HT-29 (cell line): ENCODE measurements around the gene MGME1. TPM values are rescaled to one million over a fixed set of nuclear protein-coding genes. Genes with fewer than 3 reads are reported as not detected.
A peak's percentile ranks its signal among the peaks of the same experiment; 100 is the strongest.
"Not testable (repeated sequence)": the region's sequence is repeated elsewhere in the genome, so short reads cannot be mapped to it uniquely, and the experiment has no call there.

ENCODE experiments used
- DNase-seq: peaks from one replicate; pipeline ENCODE4 v3.0.0-alpha.2; 2015; ENCODE audit warnings: low spot score
- total RNA-seq: library from RNA; depleted of rRNA; stranded (reverse); fragments of >200 nt; shearing (Covaris generic); gene quantifications from 2 replicates; pipeline ENCODE4 v1.2.3, GENCODE V29; 2014

Gene MGME1
- total RNA-seq, 1 experiment from 2014 or later: 10.9 TPM

DNA sequence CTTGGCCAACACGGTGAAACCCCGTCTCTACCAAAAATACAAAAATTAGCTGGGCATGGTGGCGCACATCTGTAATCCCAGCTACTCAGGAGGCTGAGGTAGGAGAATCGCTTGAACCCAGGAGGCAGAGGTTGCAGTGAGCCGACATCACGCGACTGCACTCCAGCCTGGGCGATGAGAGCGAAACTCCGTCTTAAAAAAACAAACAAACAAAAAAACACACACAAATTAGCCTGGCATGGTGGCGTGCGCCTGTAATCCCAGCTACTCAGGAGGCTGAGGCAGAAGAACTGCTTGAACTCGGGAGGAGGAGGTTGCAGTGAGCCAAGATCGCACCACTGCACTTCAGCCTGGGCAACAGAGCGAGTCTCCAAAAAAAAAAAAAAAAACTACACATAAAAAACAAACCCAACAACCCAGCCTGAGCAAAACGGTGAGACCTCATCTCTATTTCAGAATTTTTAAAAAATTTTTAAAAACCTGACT, 8.4 kb upstream of the MGME1 start:
- DNase-seq: not testable (repeated sequence)

- no peak for DNase-seq
Observed at GRCh38 chr20:17960927-17961586, 7.8 kb upstream of the MGME1 start.

GRCh38 chr20:17961587-17961940, 7.3 kb upstream of the MGME1 start:
- DNase-seq: no peak

DNA sequence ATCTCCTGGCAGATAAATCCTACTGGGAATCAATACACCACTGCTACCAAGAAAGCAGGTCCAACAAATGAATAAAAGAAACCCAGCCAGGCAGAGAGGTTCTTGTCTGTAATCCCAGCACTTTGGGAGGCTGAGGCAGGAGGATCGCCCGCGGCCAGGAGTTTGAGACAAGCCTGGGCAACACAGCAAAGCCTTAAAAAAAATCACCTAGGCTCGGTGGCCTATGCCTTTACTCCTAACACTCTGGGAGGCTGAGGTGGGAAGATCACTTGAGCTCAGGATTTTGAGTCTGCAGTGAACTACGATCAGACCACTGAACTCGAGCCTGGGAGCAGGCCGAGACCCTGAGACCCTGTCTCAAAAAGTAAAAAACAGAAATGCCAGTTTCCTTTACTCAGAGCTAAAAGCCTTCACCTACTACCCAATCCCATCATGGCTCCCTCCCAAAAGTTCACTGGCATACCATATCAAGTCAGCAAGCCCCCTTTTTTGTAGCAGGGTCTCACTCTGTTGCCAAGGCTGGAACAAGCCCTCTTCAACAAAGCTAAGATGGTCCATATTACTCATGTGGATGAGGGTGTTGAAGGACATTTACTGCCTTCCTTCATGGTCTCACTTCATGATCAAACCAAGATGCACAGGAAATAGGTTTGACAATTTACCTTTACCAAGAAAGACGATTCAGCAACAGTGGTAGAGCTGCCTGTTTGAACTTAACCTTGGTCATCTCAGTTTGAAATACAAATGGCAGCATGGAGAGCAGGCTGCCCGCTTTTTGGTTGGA, 5.5 kb upstream of the MGME1 start:
- no peak for DNase-seq

- no peak for DNase-seq
Observed at GRCh38 chr20:17964073-17964472, 4.7 kb upstream of the MGME1 start.

GRCh38 chr20:17964632-17965031, 4.2 kb upstream of the MGME1 start:
- DNase-seq: no peak

GRCh38 chr20:17965042-17965697, 3.6 kb upstream of the MGME1 start:
- DNase-seq: no peak

DNA sequence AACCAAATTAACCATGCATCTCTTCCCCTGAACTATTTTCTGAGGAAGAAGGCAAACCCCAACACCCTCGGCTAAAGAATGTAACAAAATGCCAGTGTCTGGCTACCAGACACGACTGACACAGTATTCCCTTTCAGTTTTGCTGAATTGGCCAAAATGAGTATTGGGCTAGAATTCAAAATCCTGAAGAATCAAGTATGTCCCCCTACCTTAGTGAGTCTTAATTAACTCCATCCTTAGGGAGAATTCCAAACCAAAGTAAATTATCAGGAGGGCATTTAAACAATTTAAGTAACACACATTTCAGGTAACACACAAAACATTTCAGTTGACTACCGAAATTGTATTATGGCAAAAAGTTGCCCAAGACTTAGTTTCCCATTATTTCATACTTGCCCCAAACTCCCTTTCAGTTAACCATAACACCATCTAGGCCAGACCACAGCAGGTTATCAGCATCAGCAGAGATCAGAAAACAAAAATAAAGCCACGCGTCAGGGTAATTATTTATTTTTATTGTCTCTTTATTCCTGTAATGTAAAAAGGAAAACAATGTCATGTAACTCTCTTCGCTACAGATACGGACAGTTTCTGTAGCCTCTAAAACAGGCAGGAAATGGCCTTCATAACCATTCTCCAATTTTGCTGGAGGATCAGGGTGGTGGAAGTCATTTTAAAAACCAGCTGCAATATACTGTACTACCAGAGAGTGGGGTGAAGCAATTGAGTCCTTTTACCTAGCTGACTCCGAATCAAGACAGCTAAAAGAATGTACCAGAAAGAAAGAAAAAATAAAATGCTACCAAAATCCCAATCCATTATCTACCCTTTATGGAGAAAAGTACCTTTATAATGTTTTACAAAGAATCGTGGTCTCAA, 2.1 kb upstream of the MGME1 start:
- peak; percentile 58 for DNase-seq

DNA sequence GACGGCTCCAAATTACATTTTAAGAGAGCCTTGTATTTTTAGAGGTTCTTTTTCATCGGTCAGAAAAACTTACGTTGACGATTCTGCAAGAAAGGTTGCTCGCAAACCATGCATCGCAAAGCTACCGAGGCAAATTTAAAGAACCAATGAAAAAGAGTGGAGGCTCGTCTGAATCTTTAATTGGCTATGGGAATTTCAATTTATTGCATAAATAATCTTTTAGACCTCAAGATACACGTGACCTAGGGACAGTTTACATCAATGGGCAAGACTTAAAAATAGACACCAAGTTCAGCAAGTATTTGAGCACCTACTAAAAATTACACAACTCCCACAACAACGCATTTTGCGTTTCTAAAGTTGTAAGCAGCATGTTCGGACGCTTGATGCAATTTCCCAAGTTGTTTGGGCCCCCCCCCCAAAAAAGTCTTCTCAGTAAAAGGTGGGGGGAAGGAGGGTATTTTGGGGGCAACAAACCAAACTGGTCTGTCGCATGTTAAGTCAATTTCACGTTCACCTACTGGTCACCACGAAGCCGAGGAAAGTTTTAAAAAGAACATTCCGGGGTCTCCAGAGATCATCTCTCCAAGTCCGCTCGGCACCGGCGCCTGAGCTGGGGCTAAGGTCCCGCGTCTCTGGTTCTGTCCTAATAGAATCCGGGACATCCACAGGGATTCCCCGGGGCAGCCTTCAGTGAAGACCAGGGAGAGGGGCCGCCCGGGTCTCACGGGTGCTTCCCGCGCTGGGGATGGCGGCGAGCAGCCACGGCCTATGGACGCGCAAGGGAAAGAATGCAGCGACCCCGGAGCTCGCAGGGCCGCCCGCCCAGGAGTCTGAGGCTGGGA, 1.1 kb upstream of the MGME1 start:
- peak; percentile 44 for DNase-seq

DNA sequence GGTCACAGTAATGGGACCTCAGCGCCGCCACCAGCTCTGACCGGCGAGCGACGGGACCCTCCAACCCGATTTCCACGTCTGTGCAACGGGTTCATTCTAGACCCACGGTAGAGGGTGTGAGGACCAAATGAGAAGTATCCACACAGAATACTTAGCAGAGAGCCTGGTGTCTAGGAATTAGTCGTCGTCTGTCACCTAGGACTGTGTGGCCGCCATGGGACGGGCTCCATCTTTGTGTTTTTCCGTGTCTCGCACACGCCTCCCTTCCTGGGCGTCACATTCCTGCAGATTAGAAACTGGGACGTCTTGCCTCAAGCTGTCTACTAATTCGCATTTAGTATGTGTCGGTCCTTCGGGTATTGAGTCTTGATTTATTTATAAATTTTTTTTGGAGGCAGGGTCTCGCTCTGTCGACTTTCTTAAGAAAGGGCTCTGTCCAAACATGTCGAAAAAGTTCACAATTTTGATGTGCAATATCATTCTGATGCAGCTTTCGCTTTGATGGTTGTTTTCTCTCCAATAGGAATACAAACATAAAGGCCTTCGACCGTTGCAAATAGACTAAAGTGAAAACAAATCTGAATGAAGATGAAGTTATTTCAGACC, 563 bp downstream of the MGME1 start:
- peak; percentile 64 for DNase-seq

GRCh38 chr20:17969884-17970409, 1.1 kb downstream of the MGME1 start:
- peak; percentile 63 for DNase-seq

DNA sequence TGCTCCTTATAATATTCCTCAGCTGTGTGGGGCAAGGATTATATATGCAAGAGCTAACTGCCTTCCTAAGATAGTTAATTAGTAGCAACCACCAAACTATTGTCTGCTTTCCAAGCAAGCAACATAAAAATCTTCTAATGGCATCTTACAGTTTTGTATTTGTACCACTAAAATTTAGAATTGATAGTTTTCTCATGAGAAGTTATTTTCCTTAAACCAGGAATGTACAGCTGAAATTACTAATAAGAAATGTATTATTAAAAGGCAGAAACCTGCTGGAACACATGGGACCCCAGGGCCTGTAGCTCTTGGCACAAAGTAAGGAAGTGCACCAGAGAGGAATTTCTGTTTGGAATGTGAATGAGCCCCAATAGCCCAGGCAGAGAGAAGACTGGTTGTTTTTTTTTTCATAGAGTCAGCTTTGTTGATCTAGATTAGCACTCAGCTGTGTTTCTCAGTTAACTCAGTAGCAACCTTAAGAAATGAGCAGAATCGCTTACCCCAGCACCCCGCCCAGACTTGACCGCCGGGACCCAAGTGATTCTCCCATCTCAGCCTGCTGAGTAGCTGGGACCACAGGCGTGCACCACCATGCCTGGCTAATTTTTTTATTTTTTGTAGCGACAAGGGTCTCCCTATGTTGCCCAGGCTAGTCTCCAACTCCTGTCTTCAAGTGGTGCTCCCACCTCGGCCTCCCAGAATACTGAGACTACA, 2.6 kb downstream of the MGME1 start:
- DNase-seq: no peak

- DNase-seq: no peak
Observed at GRCh38 chr20:17972121-17972520, 3.3 kb downstream of the MGME1 start.

DNA sequence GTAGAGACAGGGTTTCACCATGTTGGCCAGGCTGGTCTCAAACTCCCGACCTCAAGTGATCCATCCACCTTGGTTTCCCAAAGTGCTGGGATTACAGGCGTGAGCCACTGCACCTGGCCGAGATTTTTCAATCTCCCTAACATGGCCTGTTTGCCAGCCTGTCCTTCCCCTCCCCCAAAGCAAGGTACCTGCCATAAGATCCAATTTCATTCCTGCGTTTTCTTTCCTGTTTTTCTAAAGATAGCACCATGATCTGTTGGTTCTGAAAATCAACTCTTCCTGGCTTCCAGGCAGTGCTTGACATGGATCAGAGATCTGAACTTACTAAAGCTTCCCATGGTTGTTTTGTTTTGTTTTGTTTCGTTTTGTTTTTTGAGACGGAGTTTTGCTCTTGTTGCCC, 7.5 kb downstream of the MGME1 start:
- no peak for DNase-seq

- no peak for DNase-seq
Observed at GRCh38 chr20:17985388-17986018, 16.7 kb downstream of the MGME1 start.

DNA sequence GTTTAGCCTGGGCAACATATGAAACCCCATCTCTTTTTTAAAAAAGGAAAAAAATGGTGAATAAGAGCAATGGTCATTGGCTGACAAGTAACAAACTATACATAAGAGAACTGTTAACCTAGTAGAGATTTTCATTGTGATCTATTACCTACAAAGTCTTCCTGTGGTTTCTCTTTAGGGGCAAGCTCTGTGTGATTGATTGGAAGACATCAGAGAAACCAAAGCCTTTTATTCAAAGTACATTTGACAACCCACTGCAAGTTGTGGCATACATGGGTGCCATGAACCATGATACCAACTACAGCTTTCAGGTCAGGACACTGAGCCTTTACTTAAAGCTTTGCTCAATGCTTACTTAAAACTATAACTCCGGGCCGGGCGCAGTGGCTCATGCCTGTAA, 19.2 kb downstream of the MGME1 start:
- DNase-seq: no peak

DNA sequence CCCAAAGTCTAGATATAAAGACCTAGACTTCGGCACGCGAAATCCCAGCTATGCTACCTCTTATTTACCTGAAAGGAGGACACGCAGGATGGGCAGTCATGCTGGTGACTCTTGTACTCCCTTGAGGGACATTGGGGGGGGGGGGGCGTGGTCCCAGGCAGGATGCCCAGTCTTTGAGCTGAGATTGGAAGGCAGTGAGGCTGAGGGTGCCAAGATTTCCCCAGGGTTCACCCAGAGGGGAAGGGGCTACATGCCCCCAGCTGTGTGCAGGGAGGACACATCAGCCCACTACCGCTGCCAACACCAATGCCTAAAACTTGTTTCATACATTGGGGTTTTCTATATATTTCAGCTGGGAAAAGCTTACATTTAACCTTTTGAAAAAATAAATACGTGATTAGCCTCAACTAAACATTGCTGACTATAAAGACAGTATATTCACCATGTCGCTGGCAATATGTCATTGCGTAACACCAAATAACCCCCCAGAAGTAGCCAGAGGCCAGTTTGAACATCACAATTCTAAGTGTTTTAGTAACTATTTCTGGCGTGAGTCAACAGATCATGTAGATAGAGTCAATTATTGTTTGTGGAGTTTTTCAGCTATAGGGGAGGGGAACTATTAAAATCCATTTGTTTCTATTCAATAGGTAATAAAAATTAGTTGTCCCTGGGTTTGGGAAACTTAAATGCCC, 21.6 kb downstream of the MGME1 start:
- DNase-seq: no peak

- no peak for DNase-seq
Observed at GRCh38 chr20:17992224-17992637, 23.4 kb downstream of the MGME1 start.
